Stimulated activated CD8-positive, alpha-beta memory T cell treated with anti-CD3 and anti-CD28 coated beads, Interleukin-15, amount 100 ng/mL, for 1 hour (primary cell): ENCODE results near the gene LSP1.

Experiments
- DNase-seq: peaks from one replicate; pipeline ENCODE4 v3.0.0-alpha.2; 2020; ENCODE audit warnings: low read depth

Gene LSP1

GRCh38 chr11:1848640-1849430, 4.0 kb upstream of the LSP1 start:
- no peak for DNase-seq

- DNase-seq = no peak
Measured at GRCh38 chr11:1851468-1852180, 1.3 kb upstream of the LSP1 start.

GRCh38 chr11:1852271-1852876, 510 bp upstream of the LSP1 start:
- no peak for DNase-seq

GRCh38 chr11:1853376-1854131, 670 bp downstream of the LSP1 start:
- no peak for DNase-seq

GRCh38 chr11:1854132-1854948, 1.5 kb downstream of the LSP1 start:
- no peak for DNase-seq

- DNase-seq = no peak
Measured at GRCh38 chr11:1854949-1855885, 2.3 kb downstream of the LSP1 start.

GRCh38 chr11:1855886-1856265, 3.0 kb downstream of the LSP1 start:
- no peak for DNase-seq

GRCh38 chr11:1856306-1857005, 3.6 kb downstream of the LSP1 start:
- DNase-seq = no peak

- DNase-seq = no peak
Measured at GRCh38 chr11:1857064-1857463, 4.2 kb downstream of the LSP1 start.

GRCh38 chr11:1858154-1858553, 5.3 kb downstream of the LSP1 start:
- DNase-seq = no peak

GRCh38 chr11:1858576-1858975, 5.7 kb downstream of the LSP1 start:
- DNase-seq = no peak

- DNase-seq = no peak
Measured at GRCh38 chr11:1859004-1859403, 6.1 kb downstream of the LSP1 start.

GRCh38 chr11:1860108-1860507, 7.2 kb downstream of the LSP1 start:
- no peak for DNase-seq

- DNase-seq = no peak
Measured at GRCh38 chr11:1861435-1862411, 8.8 kb downstream of the LSP1 start.

- DNase-seq = no peak
Measured at GRCh38 chr11:1862588-1863351, 9.9 kb downstream of the LSP1 start.

- DNase-seq = no peak
Measured at GRCh38 chr11:1863352-1864216, 10.7 kb downstream of the LSP1 start.

GRCh38 chr11:1864231-1864630, 11.3 kb downstream of the LSP1 start:
- DNase-seq = no peak
